H9 (cell line): ENCODE results near the gene TIPRL. TPM values are rescaled to one million over a fixed set of nuclear protein-coding genes. Genes with fewer than 3 reads are reported as not detected.

Experiments
- DNase-seq: peaks from one replicate; pipeline ENCODE4 v3.0.0-alpha.2; 2017
- H2AFZ ChIP-seq: one replicate; pipeline ENCODE4 v1.6.1; 2013; ENCODE audit warnings: mild to moderate bottlenecking, low read length, control low read depth, moderate library complexity
- H2AK5ac ChIP-seq: 2 replicates; pipeline ENCODE4 v1.6.1; 2013; ENCODE audit warnings: low read length, control low read depth, mixed read lengths; ENCODE audit not compliant: insufficient read length
- H2BK120ac ChIP-seq: one replicate; pipeline ENCODE4 v1.6.1; 2013; ENCODE audit warnings: low read depth, mild to moderate bottlenecking, low read length, control low read depth, inconsistent platforms; ENCODE audit not compliant: poor library complexity, severe bottlenecking
- H2BK12ac ChIP-seq: 2 replicates; pipeline ENCODE4 v1.6.1; 2013; ENCODE audit warnings: low read length, control low read depth, mixed read lengths, low read depth; ENCODE audit not compliant: insufficient read length
- H2BK15ac ChIP-seq: 2 replicates; pipeline ENCODE4 v1.6.1; 2013; ENCODE audit warnings: low read depth, low read length, control low read depth
- H2BK20ac ChIP-seq: one replicate; pipeline ENCODE4 v1.6.1; 2013; ENCODE audit warnings: low read depth, mild to moderate bottlenecking, low read length, control low read depth, inconsistent platforms; ENCODE audit not compliant: poor library complexity, severe bottlenecking
- H2BK5ac ChIP-seq: 2 replicates; pipeline ENCODE4 v1.6.1; 2013; ENCODE audit warnings: low read length, control low read depth, mixed read lengths; ENCODE audit not compliant: insufficient read length
- H3K14ac ChIP-seq: 2 replicates; pipeline ENCODE4 v1.6.1; 2013; ENCODE audit warnings: low read length, control low read depth; ENCODE audit not compliant: insufficient read depth
- H3K18ac ChIP-seq: 2 replicates; pipeline ENCODE4 v1.6.1; 2013; ENCODE audit warnings: low read depth, mild to moderate bottlenecking, mixed read lengths, low read length, control low read depth; ENCODE audit not compliant: insufficient read length
- H3K23ac ChIP-seq: 2 replicates; pipeline ENCODE4 v1.6.1; 2013; ENCODE audit warnings: low read length, control low read depth, mixed read lengths, low read depth; ENCODE audit not compliant: insufficient read length
- H3K23me2 ChIP-seq: 2 replicates; pipeline ENCODE4 v1.6.1; 2013; ENCODE audit warnings: low read depth, mild to moderate bottlenecking, mixed read lengths, low read length, control low read depth; ENCODE audit not compliant: insufficient read length, poor library complexity, severe bottlenecking
- H3K27ac ChIP-seq: 2 replicates; pipeline ENCODE4 v1.5.1; 2013; ENCODE audit warnings: low read length, control low read depth, mixed read lengths, low read depth; ENCODE audit not compliant: insufficient read length
- H3K27me3 ChIP-seq: 2 replicates; pipeline ENCODE4 v1.6.1; 2013; ENCODE audit warnings: low read length, control low read depth, inconsistent platforms; ENCODE audit not compliant: insufficient read depth
- H3K4ac ChIP-seq: 2 replicates; pipeline ENCODE4 v1.6.1; 2013; ENCODE audit warnings: low read depth, mild to moderate bottlenecking, control low read depth, inconsistent platforms, low read length, moderate library complexity
- H3K4me1 ChIP-seq: 2 replicates; pipeline ENCODE4 v1.6.1; 2013; ENCODE audit warnings: low read length, control low read depth, inconsistent platforms; ENCODE audit not compliant: insufficient read depth
- H3K4me2 ChIP-seq: 2 replicates; pipeline ENCODE4 v1.6.1; 2013; ENCODE audit warnings: low read length, control low read depth, mixed read lengths; ENCODE audit not compliant: insufficient read length, insufficient read depth
- H3K56ac ChIP-seq: 2 replicates; pipeline ENCODE4 v1.6.1; 2013; ENCODE audit warnings: low read depth, mild to moderate bottlenecking, mixed read lengths, low read length, control low read depth; ENCODE audit not compliant: insufficient read length
- H3K79me1 ChIP-seq: 2 replicates; pipeline ENCODE4 v1.6.1; 2013; ENCODE audit warnings: low read depth, mild to moderate bottlenecking, moderate library complexity, low read length, control low read depth, inconsistent platforms; ENCODE audit not compliant: insufficient read depth, poor library complexity, severe bottlenecking
- H3K79me2 ChIP-seq: 2 replicates; pipeline ENCODE4 v1.6.1; 2013; ENCODE audit warnings: low read length, control low read depth, inconsistent platforms; ENCODE audit not compliant: insufficient read depth
- H3K9ac ChIP-seq: 2 replicates; pipeline ENCODE4 v1.6.1; 2013; ENCODE audit warnings: low read length, control low read depth, mixed read lengths; ENCODE audit not compliant: insufficient read length; ENCODE audit errors: extremely low read depth
- H3K9me3 ChIP-seq: one replicate; pipeline ENCODE4 v1.6.1; 2013; ENCODE audit warnings: low read depth, low read length, inconsistent platforms; ENCODE audit not compliant: control insufficient read depth
- H3T11ph ChIP-seq: one replicate; pipeline ENCODE4 v1.6.1; 2013; ENCODE audit warnings: mild to moderate bottlenecking, low read length, control low read depth, inconsistent platforms
- H4K20me1 ChIP-seq: one replicate; pipeline ENCODE4 v1.6.1; 2013; ENCODE audit not compliant: control insufficient read depth, insufficient read length, insufficient read depth
- H4K5ac ChIP-seq: 2 replicates; pipeline ENCODE4 v1.6.1; 2013; ENCODE audit warnings: low read depth, mild to moderate bottlenecking, mixed read lengths, low read length, control low read depth; ENCODE audit not compliant: insufficient read length
- H4K8ac ChIP-seq: replicated peaks from 2 replicates; pipeline ENCODE4 v1.6.1; 2013; ENCODE audit warnings: low read length, control low read depth, mixed read lengths, low read depth; ENCODE audit not compliant: insufficient read length
- H4K91ac ChIP-seq: 2 replicates; pipeline ENCODE4 v1.6.1; 2013; ENCODE audit warnings: low read depth, mild to moderate bottlenecking, moderate library complexity, mixed read lengths, low read length, control low read depth; ENCODE audit not compliant: insufficient read length
- H3K27ac Mint-ChIP-seq, 3 experiments: 2 replicates in 2 of 3; 3 replicates in 1 of 3; pipeline ENCODE4 v1.8.0; 2020 to 2021; ENCODE audit warnings: mixed read lengths in 3 of 3, mild to moderate bottlenecking in 1 of 3, moderate library complexity in 1 of 3
- H3K27me3 Mint-ChIP-seq: 2 replicates; pipeline ENCODE4 v1.8.0; 2021; ENCODE audit warnings: low read depth, mild to moderate bottlenecking, moderate library complexity, mixed read lengths
- H3K36me3 Mint-ChIP-seq, 3 experiments: 2 replicates in 2 of 3; 3 replicates in 1 of 3; pipeline ENCODE4 v1.8.0; 2020 to 2021; ENCODE audit warnings: low read depth in 3 of 3, mixed read lengths in 3 of 3; ENCODE audit not compliant: insufficient read depth in 1 of 3
- H3K4me1 Mint-ChIP-seq, 2 experiments: 2 replicates each; pipeline ENCODE4 v1.8.0; 2020; ENCODE audit warnings: mixed read lengths in 2 of 2
- H3K4me3 Mint-ChIP-seq, 2 experiments: 2 replicates in 1 of 2; 3 replicates in 1 of 2; pipeline ENCODE4 v1.8.0; 2020 to 2021; ENCODE audit warnings: mild to moderate bottlenecking in 2 of 2, mixed read lengths in 2 of 2, moderate library complexity in 1 of 2
- H3K9me3 Mint-ChIP-seq, 2 experiments: 2 replicates in 1 of 2; 3 replicates in 1 of 2; pipeline ENCODE4 v1.8.0; 2020; ENCODE audit warnings: mild to moderate bottlenecking in 2 of 2, mixed read lengths in 2 of 2, moderate library complexity in 1 of 2
- WGBS: extraction: QIAGEN DNeasy Blood & Tissue Kit; methylation state at CpG from one replicate; pipeline ENCODE4 v1.1.7; 2013; ENCODE audit warnings: missing lambda C conversion rate, low lambda C conversion rate, mixed read lengths; ENCODE audit not compliant: insufficient read length; ENCODE audit errors: extremely low coverage; 5-methylcytosine and 5-hydroxymethylcytosine counted together
- total RNA-seq: library from RNA; stranded (reverse); gene quantifications from 2 replicates; pipeline ENCODE4 v1.2.1, GENCODE V29; 2021
- TF ChIP-seq, protein P1 (sequence below): fragments of 200-600 bp; sonication (generic); conservative IDR thresholded peaks from 3 replicates; pipeline ENCODE4 v1.8.0; 2021; ENCODE audit warnings: antibody characterized with exemption, mild to moderate bottlenecking

The TIPRL gene
- total RNA-seq, 1 experiment from 2014 or later, result 24.4 TPM

DNA sequence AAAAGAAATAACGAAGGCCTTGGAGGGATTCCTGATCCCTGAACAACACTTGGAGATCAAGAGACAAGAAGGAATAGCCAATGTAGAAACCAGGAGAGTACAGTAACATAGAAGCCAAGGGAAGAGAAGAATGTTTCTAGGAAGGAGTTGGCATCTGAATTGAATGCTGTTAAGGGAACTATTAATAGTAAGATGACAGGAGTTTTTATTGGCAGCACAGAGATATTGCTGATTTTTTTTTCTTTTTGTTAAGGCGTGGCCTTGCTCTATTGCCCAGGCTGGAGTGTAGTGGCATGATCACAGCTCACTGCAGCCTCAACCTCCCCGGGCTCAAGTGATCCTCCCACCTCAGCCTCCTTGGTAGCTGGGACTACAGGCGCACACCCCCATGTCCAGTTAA is 37.4 kb downstream of the TIPRL start:
- Mint-ChIP-seq H3K9me3 (peaks cover 16 to 19% of the 10 kb centered on the region in 2 experiments), H3K4me1 (peaks cover 21 to 22% of the 10 kb centered on the region in 2 experiments), H3K36me3 (peaks cover 2 to 14% (median 5%) of the 10 kb centered on the region in 3 experiments; a peak in 5 of 7 replicates), H3K27me3 (peaks cover 2% of the 10 kb centered on the region; the same call in 1 of the 2 replicates), H3K4me3 (no peak overlapping the region), H3K27ac (no peak overlapping the region)
- H3K4me2 ChIP-seq, result no peak overlapping the region
- no peaks in the 10 kb centered on the region for H3K9me3 ChIP-seq
- WGBS, result no CpG with 5 or more reads among the region's 4 CpGs
- H3K14ac ChIP-seq, result no peak overlapping the region
- no peaks in the 10 kb centered on the region; the same call in 1 of the 2 replicates for H3K4me1 ChIP-seq
- TF ChIP-seq, protein P1, sequence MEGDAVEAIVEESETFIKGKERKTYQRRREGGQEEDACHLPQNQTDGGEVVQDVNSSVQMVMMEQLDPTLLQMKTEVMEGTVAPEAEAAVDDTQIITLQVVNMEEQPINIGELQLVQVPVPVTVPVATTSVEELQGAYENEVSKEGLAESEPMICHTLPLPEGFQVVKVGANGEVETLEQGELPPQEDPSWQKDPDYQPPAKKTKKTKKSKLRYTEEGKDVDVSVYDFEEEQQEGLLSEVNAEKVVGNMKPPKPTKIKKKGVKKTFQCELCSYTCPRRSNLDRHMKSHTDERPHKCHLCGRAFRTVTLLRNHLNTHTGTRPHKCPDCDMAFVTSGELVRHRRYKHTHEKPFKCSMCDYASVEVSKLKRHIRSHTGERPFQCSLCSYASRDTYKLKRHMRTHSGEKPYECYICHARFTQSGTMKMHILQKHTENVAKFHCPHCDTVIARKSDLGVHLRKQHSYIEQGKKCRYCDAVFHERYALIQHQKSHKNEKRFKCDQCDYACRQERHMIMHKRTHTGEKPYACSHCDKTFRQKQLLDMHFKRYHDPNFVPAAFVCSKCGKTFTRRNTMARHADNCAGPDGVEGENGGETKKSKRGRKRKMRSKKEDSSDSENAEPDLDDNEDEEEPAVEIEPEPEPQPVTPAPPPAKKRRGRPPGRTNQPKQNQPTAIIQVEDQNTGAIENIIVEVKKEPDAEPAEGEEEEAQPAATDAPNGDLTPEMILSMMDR, result no peak
- DNase-seq, result no peak
- no peak overlapping the region for H3K18ac ChIP-seq
- no peaks in the 10 kb centered on the region for H4K20me1 ChIP-seq
- no peak overlapping the region for H2BK120ac ChIP-seq
- no peaks in the 10 kb centered on the region for H3K79me2 ChIP-seq
- H2AK5ac ChIP-seq, result no peak overlapping the region
- H3K23ac ChIP-seq, result no peak overlapping the region
- no peak overlapping the region for H2BK15ac ChIP-seq
- no peak overlapping the region for H3K56ac ChIP-seq
- H3K27me3 ChIP-seq, result no peaks in the 10 kb centered on the region
- H2AFZ ChIP-seq, result no peak overlapping the region
- H2BK12ac ChIP-seq, result no peak overlapping the region
- no peak overlapping the region for H3K27ac ChIP-seq
- no peak overlapping the region for H4K5ac ChIP-seq
- no peak overlapping the region for H4K91ac ChIP-seq
- H2BK5ac ChIP-seq, result no peak overlapping the region
- no peak overlapping the region for H3K4ac ChIP-seq
- no peak overlapping the region for H3K9ac ChIP-seq
- no peak overlapping the region for H2BK20ac ChIP-seq
- H3T11ph ChIP-seq, result no peak overlapping the region
- no peaks in the 10 kb centered on the region for H3K79me1 ChIP-seq
- H4K8ac ChIP-seq, result no peak overlapping the region
- no peaks in the 10 kb centered on the region for H3K23me2 ChIP-seq
